GM18519 (cell line): ENCODE data around the gene NPFFR1.

Experiments used
- ATAC-seq: cut with Tn5 transposase; IDR thresholded peaks from one replicate; pipeline ENCODE4 v1.9.1; 2021; ENCODE audit warnings: mild to moderate bottlenecking, moderate library complexity; ENCODE audit not compliant: unreplicated experiment, low FRiP score

The NPFFR1 gene, protein sequence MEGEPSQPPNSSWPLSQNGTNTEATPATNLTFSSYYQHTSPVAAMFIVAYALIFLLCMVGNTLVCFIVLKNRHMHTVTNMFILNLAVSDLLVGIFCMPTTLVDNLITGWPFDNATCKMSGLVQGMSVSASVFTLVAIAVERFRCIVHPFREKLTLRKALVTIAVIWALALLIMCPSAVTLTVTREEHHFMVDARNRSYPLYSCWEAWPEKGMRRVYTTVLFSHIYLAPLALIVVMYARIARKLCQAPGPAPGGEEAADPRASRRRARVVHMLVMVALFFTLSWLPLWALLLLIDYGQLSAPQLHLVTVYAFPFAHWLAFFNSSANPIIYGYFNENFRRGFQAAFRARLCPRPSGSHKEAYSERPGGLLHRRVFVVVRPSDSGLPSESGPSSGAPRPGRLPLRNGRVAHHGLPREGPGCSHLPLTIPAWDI

GRCh38 chr10:70283445-70284399 lies at the start of gene NPFFR1:
NPFFR1 (minus strand) TSS chr10:70284004; CDS start chr10:70283676, 328 bp downstream.
- no peak for ATAC-seq

GRCh38 chr10:70333268-70333667 lies 49.5 kb upstream of the NPFFR1 start:
- ATAC-seq, result no peak

DNA sequence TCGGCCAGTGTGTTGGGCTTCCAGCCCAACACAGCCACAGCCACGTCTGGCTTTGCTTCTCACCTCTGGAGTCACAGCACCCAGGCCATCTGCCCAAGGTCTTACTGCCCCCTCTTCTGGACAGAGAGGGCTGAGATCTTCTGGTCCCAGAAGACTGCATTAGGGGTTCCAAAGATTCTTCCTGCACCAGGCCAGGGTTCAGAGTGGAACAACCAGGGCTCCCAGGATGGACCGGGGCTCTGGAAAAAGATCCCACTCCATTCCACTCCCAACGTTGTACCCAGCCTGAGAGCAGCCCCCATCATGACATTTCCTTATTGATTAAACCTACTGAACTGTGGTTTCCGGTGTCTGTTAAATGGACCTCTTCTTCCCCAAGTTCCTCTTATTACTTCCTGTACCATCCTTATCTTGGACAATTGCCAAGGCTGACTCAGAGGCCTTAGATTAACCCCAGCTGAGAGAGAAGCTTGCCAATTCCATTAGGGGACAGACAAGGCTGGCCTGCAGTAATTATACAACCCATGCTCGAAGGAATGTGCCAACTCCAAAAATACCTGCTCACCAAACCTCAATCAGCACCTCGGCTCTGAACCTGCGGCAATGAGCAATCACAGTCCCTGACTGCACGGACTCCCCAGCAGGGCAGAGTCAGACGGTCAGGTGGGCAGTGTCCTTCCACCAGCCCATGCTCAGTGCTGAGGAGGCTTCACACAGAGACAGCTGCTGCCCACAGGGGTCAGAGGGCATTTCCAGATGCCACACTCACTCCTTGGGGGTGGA lies 47.9 kb upstream of the NPFFR1 start:
- no peak for ATAC-seq

- ATAC-seq, result no peak
Measured at GRCh38 chr10:70331160-70331485, 47.3 kb upstream of the NPFFR1 start.

- ATAC-seq, result no peak
Measured at GRCh38 chr10:70330671-70331070, 46.9 kb upstream of the NPFFR1 start.

- ATAC-seq, result no peak
Measured at GRCh38 chr10:70328967-70329366, 45.2 kb upstream of the NPFFR1 start.

DNA sequence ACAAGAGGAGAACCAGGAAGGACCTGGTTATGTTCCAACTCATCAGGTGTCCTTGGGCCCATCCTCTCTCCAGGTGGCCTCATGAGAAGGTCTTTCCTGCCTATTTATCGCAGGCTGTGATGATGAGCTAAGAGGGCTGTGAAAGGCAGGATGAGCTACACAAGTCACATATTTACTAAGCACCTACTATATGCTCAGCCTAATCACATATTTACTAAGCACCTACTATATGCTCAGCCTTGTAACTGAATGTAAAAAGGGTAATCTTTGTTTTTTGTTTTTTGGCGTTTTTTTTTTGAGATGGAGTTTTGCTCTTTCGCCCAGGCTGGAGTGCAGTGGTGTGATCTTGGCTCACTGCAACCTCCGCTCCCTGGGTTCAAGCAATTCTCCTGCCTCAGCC lies 44.2 kb upstream of the NPFFR1 start:
- no peak for ATAC-seq

DNA sequence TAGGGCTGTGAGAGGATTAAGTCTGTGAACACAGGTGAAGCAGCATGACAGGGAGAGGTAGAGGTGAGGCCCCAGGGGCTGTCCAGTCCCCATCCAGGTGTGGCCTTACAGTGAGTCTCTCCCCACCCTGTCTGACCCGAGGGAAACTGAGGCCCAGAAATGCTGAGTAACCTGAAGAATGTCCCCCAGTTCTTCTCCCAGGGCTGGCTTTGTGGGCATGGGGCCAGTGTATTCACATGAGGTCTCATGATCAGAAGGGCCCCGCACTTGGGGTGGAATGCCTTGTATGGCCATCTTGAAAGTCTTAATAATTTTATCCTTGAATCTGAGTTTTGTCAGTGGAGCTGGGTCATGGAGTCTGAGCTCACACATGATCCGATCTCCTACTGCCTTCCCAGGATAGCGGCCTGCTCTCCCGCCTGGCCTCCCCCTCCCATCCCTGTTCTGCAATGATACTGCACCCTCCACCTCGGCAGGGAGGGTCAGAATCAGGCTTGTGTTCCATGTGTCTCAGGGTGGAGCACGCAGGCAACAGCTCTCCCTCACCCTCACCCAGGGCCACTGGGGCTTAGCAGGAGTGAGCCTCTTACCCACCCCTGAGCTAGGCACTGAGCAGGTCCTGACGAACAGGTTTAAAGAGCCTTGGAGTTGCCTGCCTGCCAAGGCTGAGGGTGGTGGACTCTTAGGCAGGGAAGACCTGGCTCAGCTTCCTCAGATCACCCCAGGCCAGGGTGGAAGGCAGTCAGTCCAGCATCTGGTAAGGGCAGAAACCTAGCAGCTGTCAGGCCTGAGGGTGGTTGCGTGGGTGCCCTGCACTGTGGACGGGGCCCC lies 41.4 kb upstream of the NPFFR1 start:
- ATAC-seq, result no peak

DNA sequence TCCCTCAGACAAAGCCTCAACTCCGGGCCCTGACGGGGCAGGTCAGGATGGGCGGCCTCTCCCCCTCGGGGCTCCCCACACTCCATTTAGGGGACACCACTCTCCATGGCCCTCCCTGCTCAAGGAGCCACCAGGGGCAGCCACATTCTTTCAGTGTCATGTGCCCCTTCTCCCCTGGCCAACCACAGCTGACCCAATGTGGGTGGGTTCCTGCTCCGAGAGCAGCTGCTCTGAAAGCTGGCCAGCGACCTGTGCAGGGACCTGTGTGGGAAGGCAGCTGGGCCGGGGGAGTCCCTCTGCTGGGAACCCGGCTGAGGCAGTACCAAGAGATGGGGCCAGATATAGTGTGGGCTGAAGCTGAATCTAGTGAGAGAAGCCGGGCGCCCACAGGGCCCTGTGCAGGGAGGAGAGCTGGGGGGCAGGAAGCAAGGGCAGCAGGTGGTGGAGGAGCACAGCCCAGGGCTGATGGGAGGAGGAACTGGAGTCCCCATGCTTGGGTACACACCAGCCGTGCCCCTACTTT lies 40.6 kb upstream of the NPFFR1 start:
- ATAC-seq, result no peak

DNA sequence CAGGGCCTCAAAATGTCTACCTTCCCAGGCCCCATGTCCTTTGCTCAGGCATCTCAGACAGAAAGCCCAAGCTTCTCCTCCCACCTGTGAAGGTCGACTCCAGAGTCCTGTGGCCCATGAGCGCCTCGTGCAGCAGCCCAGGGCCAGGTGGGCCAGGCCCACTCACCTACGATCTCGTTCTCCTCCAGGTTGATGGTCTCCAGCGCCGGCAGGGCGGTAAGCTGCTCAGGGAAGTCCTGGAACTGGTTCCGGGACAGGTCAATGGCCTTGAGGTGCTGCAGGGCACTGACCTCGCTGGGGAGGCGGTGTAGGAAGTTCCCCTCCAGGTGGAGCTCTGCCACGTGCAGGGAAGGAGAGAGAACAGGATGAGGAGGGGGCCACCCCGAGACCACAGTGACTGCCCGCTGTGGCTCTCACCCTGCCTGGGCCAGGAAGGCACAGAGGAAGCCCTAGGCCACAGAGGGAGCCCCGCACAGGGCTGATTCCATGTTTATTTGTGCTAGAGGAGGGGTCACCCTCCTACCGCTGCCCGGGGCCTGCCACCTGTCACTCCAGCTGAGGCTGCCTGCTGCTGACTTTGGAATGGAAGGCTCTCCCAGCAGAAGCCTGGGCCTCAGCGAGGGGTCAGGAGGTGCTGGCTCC lies 40.0 kb upstream of the NPFFR1 start:
- no peak for ATAC-seq

DNA sequence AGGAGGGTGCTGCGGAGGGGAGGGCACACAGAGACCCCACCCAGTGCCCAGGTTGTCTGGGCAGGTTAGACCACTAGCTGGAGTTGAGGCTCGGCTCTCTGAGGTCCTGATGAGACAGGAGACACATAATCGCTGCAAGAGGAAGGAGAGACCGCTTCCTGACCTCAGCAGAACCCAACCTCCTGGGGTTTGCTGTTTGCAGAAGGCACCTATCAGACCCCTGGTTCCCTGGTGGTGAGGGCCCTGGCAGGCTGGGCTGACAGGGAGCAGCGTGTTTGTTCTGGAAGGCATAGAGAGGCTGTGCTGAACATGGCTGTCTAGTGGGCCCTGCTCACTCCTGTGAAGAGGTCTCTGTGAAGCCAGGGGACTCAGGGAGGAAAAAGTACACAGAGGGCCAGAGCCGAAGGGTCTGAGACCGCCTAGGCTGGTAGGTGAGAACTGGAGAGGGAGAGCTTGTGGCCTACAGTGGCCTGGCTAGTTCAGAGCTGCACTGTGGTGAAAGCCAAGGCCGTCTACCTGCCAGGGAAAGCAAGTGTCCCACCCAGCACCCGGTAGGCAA lies 39.4 kb upstream of the NPFFR1 start:
- ATAC-seq, result no peak

- ATAC-seq, result no peak
Measured at GRCh38 chr10:70321897-70322890, 38.4 kb upstream of the NPFFR1 start.

DNA sequence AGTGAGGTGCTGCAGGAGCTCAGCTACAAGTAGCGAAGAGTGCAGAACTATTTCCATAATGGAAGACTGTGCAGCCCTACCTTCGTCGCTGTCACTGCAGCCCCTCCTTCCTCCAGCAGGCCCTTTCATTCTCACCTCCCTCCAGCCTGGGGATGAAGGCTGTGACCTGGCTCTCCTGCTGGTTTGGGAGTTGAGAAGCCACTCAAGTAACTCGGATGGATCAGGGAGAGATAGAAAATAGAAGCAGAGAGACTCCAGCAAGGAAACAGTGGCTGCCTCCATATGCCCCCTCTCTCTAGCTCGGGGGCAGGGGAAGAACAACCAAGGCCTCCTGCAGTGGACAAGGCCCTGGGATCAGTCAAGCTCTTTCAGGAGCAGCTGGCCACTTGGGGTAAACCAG lies 37.4 kb upstream of the NPFFR1 start:
- no peak for ATAC-seq

- ATAC-seq, result no peak
Measured at GRCh38 chr10:70320751-70321150, 36.9 kb upstream of the NPFFR1 start.

DNA sequence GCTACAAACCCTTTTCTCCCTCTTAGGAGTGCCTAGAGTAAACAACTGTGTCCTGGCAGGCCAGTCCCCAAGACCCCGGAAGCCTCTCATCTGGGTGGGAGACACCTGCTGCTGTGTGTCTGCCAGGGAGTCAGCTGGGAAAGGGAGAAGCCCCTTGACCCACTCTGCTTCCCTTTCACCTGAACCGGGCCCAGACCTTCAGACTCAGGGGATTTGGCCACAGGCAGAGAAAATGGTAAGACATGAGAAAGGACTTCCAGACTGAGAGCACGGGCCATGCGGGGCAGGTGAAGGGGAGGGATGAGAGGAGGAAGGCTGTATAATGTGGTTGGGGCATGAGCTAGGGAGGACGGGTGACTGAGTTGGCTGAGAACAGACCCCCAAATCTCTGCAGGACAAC lies 36.0 kb upstream of the NPFFR1 start:
- no peak for ATAC-seq

GRCh38 chr10:70319183-70319582 lies 35.4 kb upstream of the NPFFR1 start:
- no peak for ATAC-seq

GRCh38 chr10:70317943-70318318 lies 34.1 kb upstream of the NPFFR1 start:
- no peak for ATAC-seq
